PFSK-1 (cell line): ENCODE measurements around the gene FMNL3.

Experiments used
- FOXP2 ChIP-seq: optimal IDR thresholded peaks from 2 replicates; pipeline ENCODE3; 2011; ENCODE audit warnings: borderline replicate concordance, control low read depth, inconsistent platforms; ENCODE audit not compliant: insufficient read depth; ENCODE audit errors: extremely low read length, extremely low read depth
- POLR2AphosphoS5 ChIP-seq: IDR thresholded peaks from 2 replicates; pipeline ENCODE4 v1.6.1; 2012; ENCODE audit warnings: low read depth, mild to moderate bottlenecking, control low read depth, low read length, moderate library complexity
- SIN3A ChIP-seq: IDR thresholded peaks from 2 replicates; pipeline ENCODE4 v1.6.1; 2012; ENCODE audit warnings: mild to moderate bottlenecking, low read length, moderate library complexity, borderline replicate concordance; ENCODE audit not compliant: insufficient read depth
- TAF1 ChIP-seq: IDR thresholded peaks from 2 replicates; pipeline ENCODE4 v1.6.1; 2012; ENCODE audit warnings: low read length, control low read depth, borderline replicate concordance; ENCODE audit not compliant: insufficient read depth
- TF ChIP-seq, protein P1 (sequence below), 2 experiments: IDR thresholded peaks; 2 replicates each; pipeline versions ENCODE4 v1.6.1 to v1.8.0; 2011 to 2012; ENCODE audit warnings: low read depth in 2 of 2, low read length in 2 of 2, control low read depth in 1 of 2, inconsistent platforms in 1 of 2, mild to moderate bottlenecking in 1 of 2, moderate library complexity in 1 of 2; ENCODE audit not compliant: insufficient read depth in 1 of 2

FMNL3 gene

DNA sequence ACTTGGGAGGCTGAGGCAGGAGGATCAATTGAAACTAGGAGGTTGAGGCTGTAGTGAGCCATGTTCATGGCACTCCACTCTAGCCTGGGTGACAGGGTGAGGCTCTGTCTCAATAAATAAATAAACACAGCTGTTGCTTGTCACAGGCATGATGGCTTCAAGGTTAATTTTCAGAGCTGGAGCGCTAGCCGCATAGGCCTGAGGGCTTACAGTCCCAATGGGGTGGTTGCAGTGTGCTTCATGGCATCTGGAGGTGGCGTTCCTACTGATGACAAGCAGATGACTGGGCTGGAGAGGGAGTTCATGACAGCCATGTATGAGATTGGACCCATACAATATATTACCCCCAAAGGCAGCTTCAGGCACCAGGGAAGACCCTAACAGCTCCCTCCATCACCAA, 1.6 kb upstream of the FMNL3 start:
- TF ChIP-seq, protein P1, sequence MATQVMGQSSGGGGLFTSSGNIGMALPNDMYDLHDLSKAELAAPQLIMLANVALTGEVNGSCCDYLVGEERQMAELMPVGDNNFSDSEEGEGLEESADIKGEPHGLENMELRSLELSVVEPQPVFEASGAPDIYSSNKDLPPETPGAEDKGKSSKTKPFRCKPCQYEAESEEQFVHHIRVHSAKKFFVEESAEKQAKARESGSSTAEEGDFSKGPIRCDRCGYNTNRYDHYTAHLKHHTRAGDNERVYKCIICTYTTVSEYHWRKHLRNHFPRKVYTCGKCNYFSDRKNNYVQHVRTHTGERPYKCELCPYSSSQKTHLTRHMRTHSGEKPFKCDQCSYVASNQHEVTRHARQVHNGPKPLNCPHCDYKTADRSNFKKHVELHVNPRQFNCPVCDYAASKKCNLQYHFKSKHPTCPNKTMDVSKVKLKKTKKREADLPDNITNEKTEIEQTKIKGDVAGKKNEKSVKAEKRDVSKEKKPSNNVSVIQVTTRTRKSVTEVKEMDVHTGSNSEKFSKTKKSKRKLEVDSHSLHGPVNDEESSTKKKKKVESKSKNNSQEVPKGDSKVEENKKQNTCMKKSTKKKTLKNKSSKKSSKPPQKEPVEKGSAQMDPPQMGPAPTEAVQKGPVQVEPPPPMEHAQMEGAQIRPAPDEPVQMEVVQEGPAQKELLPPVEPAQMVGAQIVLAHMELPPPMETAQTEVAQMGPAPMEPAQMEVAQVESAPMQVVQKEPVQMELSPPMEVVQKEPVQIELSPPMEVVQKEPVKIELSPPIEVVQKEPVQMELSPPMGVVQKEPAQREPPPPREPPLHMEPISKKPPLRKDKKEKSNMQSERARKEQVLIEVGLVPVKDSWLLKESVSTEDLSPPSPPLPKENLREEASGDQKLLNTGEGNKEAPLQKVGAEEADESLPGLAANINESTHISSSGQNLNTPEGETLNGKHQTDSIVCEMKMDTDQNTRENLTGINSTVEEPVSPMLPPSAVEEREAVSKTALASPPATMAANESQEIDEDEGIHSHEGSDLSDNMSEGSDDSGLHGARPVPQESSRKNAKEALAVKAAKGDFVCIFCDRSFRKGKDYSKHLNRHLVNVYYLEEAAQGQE (IDR thresholded peaks at IDR 0.05; ENCODE audit: insufficient read depth in 1 of 2, low read depth in 2 of 2, low read length in 2 of 2): no peak
- TF ChIP-seq POLR2AphosphoS5 (no peak), SIN3A (no peak), FOXP2 (no peak), TAF1 (no peak)

DNA sequence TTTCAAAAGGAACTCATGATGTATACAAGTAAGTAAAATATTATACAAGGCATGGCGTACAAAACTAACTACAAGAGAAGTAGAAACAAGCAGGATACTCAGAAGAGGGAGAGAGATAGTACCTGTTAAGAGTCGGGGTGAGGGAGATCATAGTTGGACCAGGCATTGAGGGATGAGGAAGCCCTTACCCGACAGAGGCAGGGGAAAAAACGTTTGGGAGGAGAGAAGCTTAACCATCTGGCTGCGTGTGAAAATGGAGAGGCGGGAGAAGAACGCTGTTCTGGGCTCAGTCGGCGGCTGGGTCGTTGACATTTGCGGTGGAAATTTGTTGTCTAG, 575 bp upstream of the FMNL3 start:
- TF ChIP-seq SIN3A (no peak), POLR2AphosphoS5 (no peak), FOXP2 (no peak), TAF1 (no peak)
- TF ChIP-seq, protein P1 (IDR thresholded peaks at IDR 0.05; ENCODE audit: insufficient read depth in 1 of 2, low read depth in 2 of 2, low read length in 2 of 2): no peak

DNA sequence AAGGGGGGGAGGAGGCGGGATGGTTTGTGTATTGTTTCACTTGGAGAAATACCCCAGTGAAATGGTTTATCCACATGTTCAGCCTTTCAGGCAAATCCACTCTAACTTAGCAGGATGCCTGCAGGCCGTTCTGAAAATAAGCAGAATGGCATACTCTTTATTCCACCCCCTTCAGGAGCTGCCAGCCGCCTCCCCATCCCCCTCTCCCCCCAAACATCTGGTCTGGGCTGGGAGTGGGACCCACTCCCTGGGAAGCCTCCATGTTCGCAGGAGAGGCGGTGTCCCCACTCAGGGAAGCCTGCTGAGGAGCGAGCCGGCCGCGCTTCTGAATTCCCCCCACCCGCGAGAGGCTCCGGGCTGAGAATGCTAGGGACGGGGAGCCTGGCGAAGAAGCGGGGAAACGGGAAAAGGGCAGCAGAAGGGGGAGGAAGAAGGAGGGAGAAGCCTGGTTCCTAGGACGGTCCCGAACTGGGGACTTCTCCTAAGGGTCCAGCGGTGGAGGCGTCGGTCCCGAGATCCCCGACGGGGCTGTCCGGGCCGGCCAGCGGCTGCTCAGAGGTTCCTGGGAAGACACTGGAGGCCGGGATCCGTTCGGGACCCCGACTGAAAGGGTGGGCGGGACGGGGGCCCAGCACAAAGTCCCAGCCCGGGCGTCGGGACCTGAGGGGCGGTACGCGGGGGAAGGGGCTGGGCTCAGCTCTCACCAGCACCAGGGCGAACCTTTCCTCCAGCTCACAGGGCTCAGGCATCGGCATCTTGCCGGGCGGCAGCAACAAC, 666 bp downstream of the FMNL3 start:
- TF ChIP-seq POLR2AphosphoS5: no peak
- TF ChIP-seq, protein P1 (IDR thresholded peaks at IDR 0.05; ENCODE audit: insufficient read depth in 1 of 2, low read depth in 2 of 2, low read length in 2 of 2): no peak
- no peak for TF ChIP-seq SIN3A
- TF ChIP-seq TAF1: no peak
- no peak for TF ChIP-seq FOXP2

DNA sequence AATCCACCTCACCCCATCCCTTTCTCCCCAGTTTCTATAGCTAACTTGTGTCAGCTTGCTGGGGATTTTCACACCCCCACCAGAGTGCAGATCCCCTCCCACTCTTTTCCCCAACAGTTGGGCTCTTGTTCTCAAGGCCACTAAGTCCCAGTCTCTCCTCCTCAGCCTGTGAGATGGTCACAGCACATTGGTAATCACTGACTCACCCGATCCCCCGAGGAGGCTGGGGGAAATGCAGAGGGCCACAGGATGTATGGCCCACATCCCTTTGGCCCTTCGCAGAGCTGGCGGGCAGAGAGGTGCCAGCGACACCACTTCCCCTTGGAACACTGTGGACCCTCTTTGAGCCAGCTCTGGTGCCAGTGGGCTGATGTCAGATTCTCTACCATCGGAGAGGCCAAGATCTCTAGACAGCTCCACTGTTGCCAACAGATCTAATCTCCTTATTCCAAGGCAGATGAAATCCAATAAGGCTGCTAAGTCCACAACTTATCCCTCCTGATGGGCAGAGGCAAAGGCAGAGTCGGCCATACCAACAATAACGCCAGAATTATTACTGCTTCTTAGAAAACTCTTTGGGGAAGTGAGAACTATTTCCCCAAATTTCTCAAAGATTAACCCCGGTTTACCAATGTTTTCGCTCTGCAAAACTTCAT, 1.6 kb downstream of the FMNL3 start:
- TF ChIP-seq TAF1 (no peak), FOXP2 (no peak), POLR2AphosphoS5 (no peak), SIN3A (no peak)
- TF ChIP-seq, protein P1 (IDR thresholded peaks at IDR 0.05; ENCODE audit: insufficient read depth in 1 of 2, low read depth in 2 of 2, low read length in 2 of 2): no peak
